Activated T-helper 2 cell treated with anti-CD3 and anti-CD28 coated beads, Interferon-gamma antibody, Interleukin-2, Interleukin-4, amounts not matched to agents 10 μg/mL and 5 μg/mL and 100 μg/mL, durations not matched to agents 14 hours and 24 hours and 36 hours (primary cell): ENCODE measurements around the gene ZNF93. TPM values are rescaled to one million over a fixed set of nuclear protein-coding genes. Genes with fewer than 3 reads are reported as not detected.
"Not testable (repeated sequence)": the region's sequence is repeated elsewhere in the genome, so short reads cannot be mapped to it uniquely, and the experiment has no call there.

ENCODE experiments used
- DNase-seq: peaks from one replicate; pipeline ENCODE4 v3.0.0; 2021; ENCODE audit warnings: low spot score
- H3K27ac Mint-ChIP-seq: one replicate; pipeline ENCODE4 v1.8.0; 2021; ENCODE audit warnings: mixed read lengths
- H3K27me3 Mint-ChIP-seq: one replicate; pipeline ENCODE4 v1.8.0; 2021; ENCODE audit warnings: low read depth, mixed read lengths
- H3K36me3 Mint-ChIP-seq: one replicate; pipeline ENCODE4 v1.8.0; 2021; ENCODE audit warnings: low read depth, mixed read lengths
- H3K4me1 Mint-ChIP-seq: one replicate; pipeline ENCODE4 v1.8.0; 2021; ENCODE audit warnings: low read depth, mixed read lengths
- H3K4me3 Mint-ChIP-seq: one replicate; pipeline ENCODE4 v1.8.0; 2021; ENCODE audit warnings: low read depth, mild to moderate bottlenecking, moderate library complexity, mixed read lengths
- H3K9me3 Mint-ChIP-seq: one replicate; pipeline ENCODE4 v1.8.0; 2021; ENCODE audit warnings: mixed read lengths
- intact Hi-C: fragments of 100-400 bp; cut with micrococcal nuclease; formaldehyde crosslinking; loops from one replicate; pipeline ENCODE4 v1.15.1; 2023
- total RNA-seq: library from RNA; stranded (reverse); gene quantifications from 2 replicates; pipeline ENCODE4 v1.2.3, GENCODE V29; 2022

The ZNF93 gene
- 7.1 and 7.6 TPM in 2 replicates for total RNA-seq

DNA sequence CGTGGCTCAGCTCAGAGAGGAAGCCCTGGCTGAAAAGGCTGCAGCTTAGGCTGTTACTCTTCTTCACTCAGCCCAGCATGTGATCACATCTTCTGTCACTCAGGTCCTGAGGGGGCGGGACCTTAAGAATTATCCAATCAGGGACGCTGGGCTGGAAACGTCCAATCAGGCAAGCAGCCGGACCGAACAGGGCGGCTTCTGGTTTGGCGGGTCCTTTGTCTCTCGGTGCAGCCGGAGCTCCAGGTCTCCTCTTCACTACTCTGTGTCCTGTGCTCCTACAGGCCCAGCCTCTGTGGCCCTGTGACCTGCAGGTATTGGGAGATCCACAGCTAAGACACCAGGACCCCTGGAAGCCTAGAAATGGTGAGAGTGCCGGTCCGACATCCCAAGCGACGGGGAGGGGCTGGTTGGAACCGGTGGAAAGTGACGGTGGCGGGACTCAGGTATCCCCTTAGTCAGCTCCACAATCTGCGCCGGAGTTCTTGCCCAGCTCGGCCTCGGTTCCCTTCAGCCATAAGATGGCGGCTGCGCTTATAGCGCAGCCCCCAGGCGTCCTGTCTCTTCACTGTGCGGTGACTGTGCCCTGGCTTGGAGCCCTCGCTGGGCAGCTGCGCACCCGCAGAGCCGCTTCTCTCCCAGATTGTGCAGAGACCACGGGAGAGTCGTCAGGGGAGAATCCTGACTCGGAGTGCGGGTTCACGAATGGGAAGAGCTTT is at the start of gene ZNF93:
ZNF93 (plus strand) TSS at position 218 of the 716 bp plus-strand sequence; CDS start at position 361, 143 bp downstream.
- H3K27me3 Mint-ChIP-seq: no peaks in the 10 kb centered on the region
- peaks cover 70% of the 10 kb centered on the region for H3K36me3 Mint-ChIP-seq
- DNase-seq: peak; percentile 84
- peak within 1 kb of the TSS; percentile 92 for H3K27ac Mint-ChIP-seq
- H3K4me1 Mint-ChIP-seq: peaks cover 6% of the 10 kb centered on the region
- intact Hi-C loops: loop anchor here (1.0 kb wide), 2 partner anchors 35 to 125 kb away; no protein-coding TSS in a partner anchor
- peak within 1 kb of the TSS; percentile 93 for H3K4me3 Mint-ChIP-seq
- peaks cover 76% of the 10 kb centered on the region for H3K9me3 Mint-ChIP-seq

DNA sequence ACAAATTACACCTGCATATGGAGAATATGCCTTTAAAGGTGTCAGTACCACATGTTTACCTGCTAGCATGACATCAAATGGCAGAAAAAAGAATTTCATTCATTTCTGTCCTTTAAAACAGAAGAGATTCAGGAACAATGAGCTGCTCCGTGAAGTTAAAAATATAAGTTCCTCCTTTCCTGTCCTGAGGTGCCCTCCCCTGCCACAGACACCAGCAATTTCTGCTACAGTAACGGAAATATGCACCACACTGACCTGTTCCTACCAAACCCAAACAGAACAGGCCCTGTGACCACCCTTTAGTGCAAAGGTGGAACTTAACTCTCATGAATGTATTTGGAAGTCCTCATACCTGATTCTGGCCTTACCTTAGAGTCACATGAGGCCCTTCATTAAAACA is 49.0 kb upstream of the ZNF93 start:
- peaks cover 38% of the 10 kb centered on the region for H3K9me3 Mint-ChIP-seq
- intact Hi-C loops, H3K4me3 Mint-ChIP-seq, H3K27me3 Mint-ChIP-seq, H3K27ac Mint-ChIP-seq, H3K4me1 Mint-ChIP-seq, H3K36me3 Mint-ChIP-seq, DNase-seq: not testable (repeated sequence)

DNA sequence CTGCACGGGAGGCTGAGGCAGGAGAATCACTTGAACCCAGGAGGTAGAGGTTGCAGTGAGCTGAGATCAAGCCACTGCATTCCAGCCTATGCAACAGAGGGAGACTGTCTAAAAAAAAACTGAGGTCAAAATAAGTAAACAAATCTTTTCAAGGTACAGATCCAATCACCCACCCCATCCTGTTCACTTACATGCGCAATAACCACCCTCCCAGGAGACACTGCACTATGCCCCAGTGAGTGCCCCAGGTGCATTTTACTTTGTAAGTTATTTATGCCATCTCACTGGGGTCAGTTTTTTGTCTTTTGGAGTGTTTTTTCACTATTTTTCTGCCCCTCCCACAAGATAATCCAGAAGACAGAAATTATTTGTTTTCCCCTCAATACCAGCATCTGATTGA is 42.0 kb upstream of the ZNF93 start:
- intact Hi-C loops: no loop called here
- Mint-ChIP-seq H3K4me1 (peaks cover 1% of the 10 kb centered on the region), H3K9me3 (peaks cover 60% of the 10 kb centered on the region), H3K4me3 (no peak overlapping the region), H3K36me3 (peaks cover 33% of the 10 kb centered on the region), H3K27me3 (no peaks in the 10 kb centered on the region), H3K27ac (no peak overlapping the region)
- no peak for DNase-seq

DNA sequence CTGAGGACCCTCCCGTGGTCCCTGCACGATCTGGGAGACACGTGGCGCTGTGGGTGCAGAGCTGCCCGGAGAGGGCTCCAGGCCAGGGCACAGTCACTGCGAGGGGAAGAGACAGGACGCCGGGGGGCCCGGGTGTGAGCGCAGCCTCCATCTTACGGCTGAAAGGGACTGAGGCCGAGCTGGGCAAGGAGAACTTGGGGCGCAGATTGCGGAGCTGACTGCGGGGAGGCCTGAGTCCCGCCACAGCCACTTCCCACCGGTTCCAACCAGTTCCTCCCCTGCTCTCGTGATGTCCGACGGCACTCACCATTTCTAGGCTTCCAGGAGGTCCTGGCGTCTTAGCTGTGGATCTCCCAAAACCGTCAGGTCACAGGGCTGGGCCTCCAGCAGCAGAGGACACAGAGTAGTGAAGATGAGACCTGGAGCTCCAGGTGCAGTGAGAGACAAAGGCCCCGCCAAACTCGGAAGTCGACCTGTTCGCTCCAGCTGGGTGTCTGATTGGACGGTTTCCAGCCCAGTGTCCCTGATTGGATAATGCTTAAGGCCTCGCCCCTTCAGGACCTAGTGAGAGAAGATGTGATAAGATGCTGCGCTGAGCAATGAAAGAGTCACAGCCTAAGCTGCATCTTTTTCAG is 39.9 kb upstream of the ZNF93 start:
- peaks cover 1% of the 10 kb centered on the region for H3K4me1 Mint-ChIP-seq
- H3K36me3 Mint-ChIP-seq: peaks cover 36% of the 10 kb centered on the region
- H3K4me3 Mint-ChIP-seq: peak overlapping the region; percentile 60
- DNase-seq: peak; percentile 20
- H3K27ac Mint-ChIP-seq: no peak overlapping the region
- intact Hi-C loops: no loop called here
- no peaks in the 10 kb centered on the region for H3K27me3 Mint-ChIP-seq
- peaks cover 43% of the 10 kb centered on the region for H3K9me3 Mint-ChIP-seq

DNA sequence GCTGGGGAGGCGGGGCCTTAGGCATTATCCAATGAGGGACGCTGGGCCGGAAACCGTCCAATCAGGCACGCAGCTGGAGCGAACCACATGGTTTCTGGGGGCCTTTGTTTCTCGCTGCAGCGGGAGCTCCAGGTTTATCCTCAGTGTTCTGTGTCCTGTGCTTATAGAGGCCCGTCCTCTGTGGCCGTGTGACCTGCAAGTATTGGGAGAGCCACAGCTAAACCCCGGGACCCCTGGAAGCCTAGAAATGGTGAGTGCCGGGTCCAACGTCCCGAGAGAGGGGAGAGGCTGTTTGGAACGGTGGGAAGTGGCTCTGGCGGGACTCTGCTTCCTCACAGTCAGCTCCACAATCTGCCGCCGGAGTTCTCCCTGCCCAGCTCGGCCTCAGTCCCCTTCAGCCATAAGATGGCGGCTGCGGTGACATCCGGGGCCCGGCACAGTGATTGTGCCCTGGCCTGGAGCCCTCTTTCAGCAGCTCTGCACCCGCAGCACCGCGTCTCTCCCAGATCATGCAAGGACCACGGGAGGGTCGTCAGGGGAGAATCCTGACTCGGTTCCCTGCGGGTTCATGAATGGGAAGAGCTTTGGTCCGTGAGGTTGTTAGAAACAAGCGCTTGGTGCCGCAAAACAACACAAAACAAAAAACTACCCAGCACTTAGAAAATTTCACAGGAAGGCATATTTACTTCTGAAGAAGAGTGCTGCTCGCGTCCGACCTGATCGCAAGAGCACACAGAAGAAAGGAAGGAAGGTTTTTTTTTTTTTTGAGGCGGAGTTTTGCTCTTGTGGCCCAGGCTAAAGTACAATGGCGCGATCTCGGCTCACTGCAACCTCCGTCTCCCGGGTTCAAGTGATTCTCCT is 34.8 kb upstream of the ZNF93 start, which contains the start of gene ZNF253:
ZNF253 (plus strand) TSS at position 133 of the 861 bp plus-strand sequence; CDS start at position 248, 115 bp downstream.
- Mint-ChIP-seq H3K9me3 (peaks cover 46% of the 10 kb centered on the region), H3K36me3 (peaks cover 53% of the 10 kb centered on the region), H3K27me3 (no peaks in the 10 kb centered on the region), H3K27ac (peak within 1 kb of the TSS; percentile 97), H3K4me3 (peak within 1 kb of the TSS; percentile 93), H3K4me1 (peaks cover 7% of the 10 kb centered on the region)
- intact Hi-C loops: loop anchor here (1.0 to 2.0 kb wide), 4 partner anchors 34 to 1463 kb away; partner anchors contain the start of genes ZNF506, ZNF708 and ZNF93
- DNase-seq: peak; percentile 92

DNA sequence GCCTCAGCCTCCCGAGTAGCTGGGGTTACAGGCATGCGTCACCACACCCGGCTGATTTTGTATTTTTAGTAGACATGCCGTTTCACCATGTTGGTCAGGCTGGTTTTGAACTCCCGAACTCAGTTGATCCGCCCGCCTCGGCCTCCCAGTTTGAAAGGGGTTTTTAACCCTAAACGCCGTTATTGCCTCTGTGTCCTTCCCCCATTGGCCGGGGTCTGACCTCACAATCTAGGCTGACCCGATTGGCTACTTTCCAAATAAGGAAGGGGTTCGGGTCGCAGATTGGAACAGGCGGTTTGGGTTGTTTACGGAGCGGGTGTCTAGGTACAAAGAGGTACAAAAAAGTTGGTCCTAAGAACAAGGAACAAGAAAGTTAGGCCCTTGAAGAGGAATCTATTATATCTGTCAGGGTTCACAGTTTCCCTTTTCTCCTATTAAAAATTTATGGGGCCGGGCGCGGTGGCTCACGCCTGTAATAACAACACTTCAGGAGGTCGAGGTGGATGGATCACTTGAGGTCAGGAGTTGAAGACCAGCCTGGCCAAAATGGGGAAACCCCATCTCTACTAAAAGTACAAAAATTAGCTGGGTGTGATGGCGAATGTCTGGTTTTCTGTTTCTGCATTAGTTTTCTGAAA is 34.0 kb upstream of the ZNF93 start:
- Mint-ChIP-seq H3K27ac (peak overlapping the region; percentile 97), H3K4me1 (peaks cover 5% of the 10 kb centered on the region), H3K4me3 (peak overlapping the region; percentile 93), H3K27me3 (no peaks in the 10 kb centered on the region), H3K36me3 (peaks cover 57% of the 10 kb centered on the region), H3K9me3 (peaks cover 49% of the 10 kb centered on the region)
- DNase-seq: peak; percentile 43
- intact Hi-C loops: loop anchor here (1.0 to 2.0 kb wide), 2 partner anchors 34 to 1462 kb away; partner anchors contain the start of genes ZNF708 and ZNF93

DNA sequence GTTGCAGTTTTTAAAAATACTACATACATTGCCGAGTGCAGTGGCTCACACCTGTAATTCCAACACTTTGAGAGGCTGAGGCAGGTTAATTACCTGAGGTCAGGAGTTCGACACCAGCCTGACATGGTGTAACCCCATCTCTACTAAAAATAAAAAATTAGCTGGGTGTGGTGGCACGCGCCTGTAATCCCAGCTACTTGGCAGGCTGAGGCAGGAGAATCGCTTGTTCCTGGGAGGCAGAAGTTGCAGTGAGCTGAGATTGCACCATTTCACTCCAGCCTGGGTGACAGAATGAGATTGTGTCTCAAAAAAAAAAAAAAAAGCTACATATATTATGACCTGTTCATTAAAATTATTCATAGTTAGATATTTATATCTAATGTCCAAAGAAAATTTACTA is 30.7 kb upstream of the ZNF93 start:
- H3K4me3 Mint-ChIP-seq, H3K27ac Mint-ChIP-seq, DNase-seq, intact Hi-C loops, H3K4me1 Mint-ChIP-seq, H3K27me3 Mint-ChIP-seq: not testable (repeated sequence)
- Mint-ChIP-seq H3K36me3 (peaks cover 79% of the 10 kb centered on the region), H3K9me3 (peaks cover 54% of the 10 kb centered on the region)

DNA sequence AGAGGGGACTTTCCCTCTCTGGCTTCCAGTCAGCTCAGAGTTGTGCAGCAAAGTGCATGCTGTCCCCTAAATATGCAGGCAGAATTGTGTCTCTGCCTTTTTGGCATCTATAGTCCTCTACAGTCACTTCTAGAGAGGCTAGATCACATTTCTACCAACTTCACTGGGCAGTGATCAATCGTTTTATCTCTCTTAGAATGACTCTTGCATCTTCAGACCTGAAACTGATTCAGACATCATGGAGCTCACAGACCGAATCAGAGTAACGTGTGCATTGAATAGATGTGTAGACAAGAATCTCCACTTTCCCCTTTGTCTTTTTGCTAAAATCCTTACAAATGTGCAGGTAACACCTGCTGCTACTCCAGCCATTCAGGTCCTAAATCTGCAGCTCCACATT is 28.8 kb upstream of the ZNF93 start:
- no peak overlapping the region for H3K27ac Mint-ChIP-seq
- H3K4me3 Mint-ChIP-seq: no peak overlapping the region
- no peaks in the 10 kb centered on the region for H3K27me3 Mint-ChIP-seq
- intact Hi-C loops: no loop called here
- peaks cover 70% of the 10 kb centered on the region for H3K9me3 Mint-ChIP-seq
- DNase-seq: no peak
- peaks cover 8% of the 10 kb centered on the region for H3K4me1 Mint-ChIP-seq
- H3K36me3 Mint-ChIP-seq: peaks cover 83% of the 10 kb centered on the region

DNA sequence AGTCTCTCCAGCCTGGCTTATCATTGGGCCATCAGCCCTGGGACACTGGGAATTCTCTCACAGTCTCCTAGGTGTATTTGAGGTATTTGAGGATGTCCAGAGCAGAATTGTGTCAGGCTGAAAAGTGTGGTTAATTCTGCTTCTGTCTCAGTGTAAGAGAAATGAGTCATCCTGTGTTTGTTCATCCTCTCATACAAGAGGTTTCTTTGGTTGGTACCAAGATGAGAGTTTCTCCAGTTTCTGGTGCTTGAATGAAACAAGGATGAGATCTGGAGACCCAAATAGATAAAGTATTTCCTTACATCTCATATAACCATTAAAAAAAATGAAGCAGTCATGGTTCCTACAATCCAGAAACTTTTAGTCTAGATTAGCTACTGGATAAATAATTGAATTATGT is 27.4 kb upstream of the ZNF93 start:
- H3K4me3 Mint-ChIP-seq: no peak overlapping the region
- no peak for DNase-seq
- H3K27ac Mint-ChIP-seq: no peak overlapping the region
- peaks cover 81% of the 10 kb centered on the region for H3K36me3 Mint-ChIP-seq
- peaks cover 67% of the 10 kb centered on the region for H3K9me3 Mint-ChIP-seq
- H3K4me1 Mint-ChIP-seq: peaks cover 2% of the 10 kb centered on the region
- no peaks in the 10 kb centered on the region for H3K27me3 Mint-ChIP-seq
- intact Hi-C loops: no loop called here

DNA sequence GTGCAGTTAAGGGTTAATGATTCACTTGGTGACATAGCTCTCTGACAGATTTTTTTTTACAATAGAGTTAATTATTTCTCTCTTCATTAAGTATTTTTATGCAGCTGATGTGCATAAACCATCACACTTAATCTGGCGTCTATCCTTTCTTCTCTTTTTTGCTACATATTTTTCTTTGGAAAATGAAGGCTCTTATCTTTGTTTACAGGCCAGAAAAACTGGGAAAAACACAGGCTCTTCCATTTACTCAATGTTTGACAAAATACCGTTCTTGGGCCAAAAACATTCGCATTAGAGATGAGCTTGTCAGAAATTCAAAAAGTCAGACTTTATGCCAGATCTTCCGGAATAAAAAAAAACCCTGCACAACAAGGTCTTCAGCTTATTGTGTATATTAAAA is 23.0 kb upstream of the ZNF93 start:
- no peak overlapping the region for H3K4me3 Mint-ChIP-seq
- H3K27me3 Mint-ChIP-seq: no peaks in the 10 kb centered on the region
- peaks cover 49% of the 10 kb centered on the region for H3K9me3 Mint-ChIP-seq
- peaks cover 88% of the 10 kb centered on the region for H3K36me3 Mint-ChIP-seq
- H3K27ac Mint-ChIP-seq: no peak overlapping the region
- peaks cover 2% of the 10 kb centered on the region for H3K4me1 Mint-ChIP-seq
- DNase-seq: no peak
- intact Hi-C loops: no loop called here

DNA sequence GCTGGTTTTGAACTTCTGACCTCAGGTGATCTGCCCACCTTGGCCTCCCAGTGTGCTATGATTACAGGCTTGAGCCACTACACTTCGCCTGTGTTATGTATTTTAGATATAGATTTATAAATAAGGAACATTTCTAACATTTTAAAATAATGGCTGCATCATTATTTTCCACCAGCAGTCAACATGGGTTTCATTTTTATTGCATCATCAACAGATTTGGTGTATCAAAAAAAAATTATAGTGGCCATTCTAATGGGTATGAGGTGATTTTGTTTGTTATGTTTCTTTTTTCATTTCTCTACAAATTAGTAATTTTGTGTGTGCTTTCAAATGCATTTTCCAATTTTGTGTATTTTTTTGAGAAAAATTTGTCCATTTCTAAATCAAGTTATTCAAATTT is 16.2 kb upstream of the ZNF93 start:
- Mint-ChIP-seq H3K27me3 (no peaks in the 10 kb centered on the region), H3K4me1 (no peaks in the 10 kb centered on the region), H3K4me3 (no peak overlapping the region), H3K9me3 (peaks cover 40% of the 10 kb centered on the region), H3K27ac (no peak overlapping the region), H3K36me3 (peaks cover 76% of the 10 kb centered on the region)
- intact Hi-C loops: no loop called here
- no peak for DNase-seq
